Lung (tissue), 12 donors: Measurements from ENCODE around the gene GNPAT. TPM values are rescaled to one million over a fixed set of nuclear protein-coding genes. Genes with fewer than 3 reads are reported as not detected.

ENCODE experiments used
- ATAC-seq: fragments of 200-7000 bp; cut with Tn5 transposase; one replicate; pipeline ENCODE4 v1.9.1; 2020; ENCODE audit warnings: moderate number of reproducible peaks; ENCODE audit not compliant: insufficient read depth, low FRiP score
- DNase-seq, 3 donors: peaks; one replicate each; pipeline ENCODE4 v3.0.0-alpha.2; 2013 to 2017
- H3K27ac ChIP-seq, 2 donors: one replicate each; pipeline ENCODE4 v1.5.1; 2013; ENCODE audit warnings: mild to moderate bottlenecking in 2 of 2, moderate library complexity in 2 of 2, control low read depth in 1 of 2, inconsistent platforms in 1 of 2, low read depth in 1 of 2, low read length in 1 of 2
- H3K27me3 ChIP-seq, 3 donors: one replicate each; pipeline ENCODE4 v1.5.1; 2013; ENCODE audit warnings: low read length in 2 of 3; ENCODE audit not compliant: control insufficient read depth in 3 of 3, insufficient read depth in 3 of 3
- H3K36me3 ChIP-seq, 4 donors: one replicate each; pipeline ENCODE4 v1.5.1; 2013; ENCODE audit warnings: low read length in 4 of 4, mild to moderate bottlenecking in 1 of 4, moderate library complexity in 1 of 4; ENCODE audit not compliant: control insufficient read depth in 4 of 4, insufficient read depth in 4 of 4
- H3K4me1 ChIP-seq, 5 donors: one replicate each; pipeline ENCODE4 v1.5.1; 2013; ENCODE audit warnings: low read length in 5 of 5, mild to moderate bottlenecking in 2 of 5, moderate library complexity in 1 of 5; ENCODE audit not compliant: control insufficient read depth in 5 of 5, insufficient read depth in 5 of 5
- H3K4me3 ChIP-seq: one replicate; pipeline ENCODE4 v1.5.1; 2013; ENCODE audit warnings: mild to moderate bottlenecking, control low read depth, moderate library complexity
- H3K9ac ChIP-seq, 2 donors: one replicate each; pipeline ENCODE4 v1.5.1; 2013; ENCODE audit warnings: low read length in 2 of 2, control low read depth in 1 of 2; ENCODE audit not compliant: insufficient read depth in 1 of 2
- H3K9me3 ChIP-seq, 4 donors: one replicate each; pipeline ENCODE4 v1.5.1; 2013; ENCODE audit warnings: low read length in 3 of 4, mild to moderate bottlenecking in 1 of 4, moderate library complexity in 1 of 4; ENCODE audit not compliant: control insufficient read depth in 4 of 4, insufficient read depth in 3 of 4
- CTCF ChIP-seq: IDR thresholded peaks from 2 replicates; pipeline ENCODE4 v1.5.1; 2012; ENCODE audit warnings: mild to moderate bottlenecking; ENCODE audit errors: control extremely low read depth, extremely low read depth
- WGBS, 2 donors: extraction: QIAGEN DNeasy Blood & Tissue Kit; methylation state at CpG; one replicate each; pipeline ENCODE4 v1.1.7; 2013; 5-methylcytosine and 5-hydroxymethylcytosine counted together
- polyA plus RNA-seq, 2 donors: library from polyadenylated mRNA; stranded (reverse); fragments of 200-250 nt; gene quantifications; one replicate each; pipeline ENCODE4 v1.2.1, GENCODE V29; 2013
- total RNA-seq, 2 donors: library from RNA; depleted of rRNA in 1 of 2; stranded (reverse); fragments of >200 nt in 1 of 2; gene quantifications; one replicate each; pipeline ENCODE4 v1.2.1, GENCODE V29; 2014 to 2021
- donor health status: control.
- donor health status: control.
- donor health status: Bipolar disorder and iron deficiency.
- donor health status: healthy.
- donor health status: DM: yes; HTN: yes; CAD: no.

The GNPAT gene
- total and polyA plus RNA-seq, 4 donors = 24.6 to 50.5 (median 37.1) TPM

GRCh38 chr1:231264642-231265041 is 23.6 kb downstream of the GNPAT start:
- 97 to 100% methylated on average over 1 of the region's 1 CpG for whole genome bisulfite sequencing, 2 donors
- Histone ChIP-seq H3K4me1 (peaks cover 0 to 2% (median 0%) of the 10 kb centered on the region in 5 donors), H3K9me3 (no peaks in the 10 kb centered on the region), H3K27me3 (no peaks in the 10 kb centered on the region), H3K4me3 (no peak overlapping the region), H3K36me3 (peaks cover 24 to 46% (median 35%) of the 10 kb centered on the region in 4 donors), H3K27ac (no peak overlapping the region), H3K9ac (no peak overlapping the region)
- DNase-seq (no peak), ATAC-seq (no peak)
- no peak for TF ChIP-seq CTCF

GRCh38 chr1:231265379-231265778 is 24.4 kb downstream of the GNPAT start:
- WGBS, 2 donors = 76 to 83% methylated on average over 3 of the region's 3 CpGs

GRCh38 chr1:231266811-231267322 is 25.9 kb downstream of the GNPAT start:
- no peak for TF ChIP-seq CTCF
- Histone ChIP-seq H3K27ac (no peak overlapping the region), H3K4me3 (no peak overlapping the region), H3K27me3 (no peaks in the 10 kb centered on the region), H3K4me1 (peaks cover 0 to 2% (median 0%) of the 10 kb centered on the region in 5 donors), H3K9me3 (no peaks in the 10 kb centered on the region), H3K9ac (no peak overlapping the region), H3K36me3 (peaks cover 26 to 50% (median 37%) of the 10 kb centered on the region in 4 donors)
- 42 to 91% methylated on average over 1 of the region's 1 CpG for WGBS, 2 donors
- DNase-seq (no peak), ATAC-seq (no peak)

More at GRCh38 chr1:231265379-231265778, 24.4 kb downstream of the GNPAT start:
- no peak overlapping the region for H3K9ac ChIP-seq
- no peak overlapping the region for H3K27ac ChIP-seq
- H3K4me3 ChIP-seq = no peak overlapping the region
- no peak for ATAC-seq
- no peak for TF ChIP-seq CTCF
- H3K4me1 ChIP-seq = peaks cover 0 to 2% (median 0%) of the 10 kb centered on the region in 5 donors
- no peaks in the 10 kb centered on the region for H3K9me3 ChIP-seq
- H3K36me3 ChIP-seq = peaks cover 23 to 44% (median 37%) of the 10 kb centered on the region in 4 donors
- DNase-seq = peak in 2 of 3 donors; percentile 11
- H3K27me3 ChIP-seq = no peaks in the 10 kb centered on the region

- Histone ChIP-seq H3K9me3 (no peaks in the 10 kb centered on the region), H3K4me3 (no peak overlapping the region), H3K4me1 (no peaks in the 10 kb centered on the region), H3K9ac (no peak overlapping the region), H3K27ac (no peak overlapping the region), H3K36me3 (peaks cover 26 to 54% (median 40%) of the 10 kb centered on the region in 4 donors), H3K27me3 (no peaks in the 10 kb centered on the region)
- DNase-seq (peak in 1 of 3 donors; percentile 10), ATAC-seq (no peak)
- 70 to 76% methylated on average over 3 of the region's 3 CpGs for WGBS, 2 donors
- no peak for TF ChIP-seq CTCF
Observed at GRCh38 chr1:231272173-231272572, 31.2 kb downstream of the GNPAT start.
